ENCODE data around the gene ACTR6. TPM values are rescaled to one million over a fixed set of nuclear protein-coding genes. Genes with fewer than 3 reads are reported as not detected.

ACTR6 gene
- total and polyA plus RNA-seq, 12 donors: 9.4 to 27.5 (median 19.6) TPM

DNA sequence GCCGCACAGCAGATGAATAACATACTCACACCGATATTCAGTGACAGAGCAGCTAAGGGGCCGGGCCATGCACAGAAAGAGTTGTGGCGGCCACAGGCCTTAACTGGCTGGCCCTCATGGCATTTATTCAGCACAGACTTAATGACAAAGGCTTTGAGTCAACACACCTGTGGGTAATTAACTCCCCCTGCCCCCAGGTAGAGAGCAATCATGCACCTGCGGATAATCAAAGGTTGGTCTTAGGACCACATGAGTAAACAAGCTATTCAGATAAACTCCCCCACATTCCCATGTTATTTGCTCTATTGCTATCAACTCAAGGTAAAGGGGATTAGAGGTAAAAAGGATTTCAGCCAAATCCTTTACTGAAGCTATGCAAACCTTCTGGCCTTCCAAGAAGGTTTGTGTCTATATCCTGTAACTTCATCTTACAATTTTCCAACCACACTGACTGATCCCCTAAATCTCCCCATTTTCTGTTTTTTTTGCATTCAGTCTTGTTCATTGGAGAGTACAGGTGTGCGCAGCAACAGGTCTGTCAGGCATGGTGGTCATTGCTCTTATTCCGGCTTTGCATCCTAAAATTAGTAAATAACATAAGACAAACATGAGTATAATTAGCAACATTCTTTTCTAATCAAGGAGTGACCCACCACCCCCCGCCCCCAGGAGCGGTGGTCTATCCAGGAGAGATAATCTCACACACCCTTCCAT, 41.1 kb upstream of the ACTR6 start:
- H3K36me3 ChIP-seq: no peaks in the 10 kb centered on the region
- no peaks in the 10 kb centered on the region for H3K27me3 ChIP-seq
- ATAC-seq: no peak
- H3K4me1 ChIP-seq: peaks cover 0 to 12% (median 9%) of the 10 kb centered on the region in 9 donors
- intact Hi-C loops (cut with DNase I): loop anchor here in 5 of 10 donors (5.0 to 10.0 kb wide), 3 partner anchors 38 to 395 kb away; partner anchors contain the start of gene ACTR6 (in 3 of the 5)
- no peak overlapping the region for H3K27ac ChIP-seq
- H3K9me3 ChIP-seq: no peaks in the 10 kb centered on the region
- DNase-seq: no peak
- H3K4me3 ChIP-seq: no peak overlapping the region
- TF ChIP-seq, protein P1, sequence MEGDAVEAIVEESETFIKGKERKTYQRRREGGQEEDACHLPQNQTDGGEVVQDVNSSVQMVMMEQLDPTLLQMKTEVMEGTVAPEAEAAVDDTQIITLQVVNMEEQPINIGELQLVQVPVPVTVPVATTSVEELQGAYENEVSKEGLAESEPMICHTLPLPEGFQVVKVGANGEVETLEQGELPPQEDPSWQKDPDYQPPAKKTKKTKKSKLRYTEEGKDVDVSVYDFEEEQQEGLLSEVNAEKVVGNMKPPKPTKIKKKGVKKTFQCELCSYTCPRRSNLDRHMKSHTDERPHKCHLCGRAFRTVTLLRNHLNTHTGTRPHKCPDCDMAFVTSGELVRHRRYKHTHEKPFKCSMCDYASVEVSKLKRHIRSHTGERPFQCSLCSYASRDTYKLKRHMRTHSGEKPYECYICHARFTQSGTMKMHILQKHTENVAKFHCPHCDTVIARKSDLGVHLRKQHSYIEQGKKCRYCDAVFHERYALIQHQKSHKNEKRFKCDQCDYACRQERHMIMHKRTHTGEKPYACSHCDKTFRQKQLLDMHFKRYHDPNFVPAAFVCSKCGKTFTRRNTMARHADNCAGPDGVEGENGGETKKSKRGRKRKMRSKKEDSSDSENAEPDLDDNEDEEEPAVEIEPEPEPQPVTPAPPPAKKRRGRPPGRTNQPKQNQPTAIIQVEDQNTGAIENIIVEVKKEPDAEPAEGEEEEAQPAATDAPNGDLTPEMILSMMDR (IDR thresholded peaks at IDR 0.05): no peak
- WGBS, 2 donors: 92 to 94% methylated on average over 9 of the region's 9 CpGs

DNA sequence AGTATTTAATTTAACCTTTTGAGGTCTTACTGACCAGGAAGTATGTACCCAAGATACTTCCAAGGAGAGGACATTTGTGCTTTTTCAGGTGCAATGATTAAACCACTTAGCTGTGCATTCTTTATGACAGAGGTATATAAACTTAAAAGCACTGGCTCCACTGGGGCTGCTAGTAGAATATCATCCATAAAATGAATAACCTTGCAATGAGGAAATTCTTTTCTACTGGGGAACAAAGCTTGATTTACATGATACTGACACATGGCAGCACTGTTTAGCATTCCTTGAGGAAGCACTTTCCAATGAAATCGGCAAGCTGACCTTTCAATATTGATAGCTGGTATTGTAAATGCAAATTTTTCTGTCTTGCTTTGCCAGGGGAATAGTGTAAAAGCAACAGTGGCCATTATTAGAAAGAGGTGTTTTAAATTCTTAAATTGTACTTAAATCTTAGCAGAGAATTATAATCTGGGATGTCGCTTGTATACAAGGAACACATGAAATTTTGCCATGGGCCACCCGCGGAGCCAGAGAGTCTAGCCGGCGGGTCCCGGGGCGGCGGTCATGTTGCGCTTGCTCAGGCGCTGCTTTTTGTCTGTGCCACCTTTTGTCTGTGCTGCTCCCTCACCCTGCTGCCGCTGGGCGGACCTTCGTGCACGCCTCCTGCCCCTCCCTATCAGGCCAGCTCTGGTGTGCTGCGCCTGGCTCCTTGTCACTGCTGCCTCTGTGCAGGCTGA, 37.0 kb upstream of the ACTR6 start:
- Histone ChIP-seq H3K4me1 (peaks cover 0 to 12% (median 9%) of the 10 kb centered on the region in 9 donors), H3K9me3 (no peaks in the 10 kb centered on the region), H3K4me3 (peak overlapping the region in 7 of 10 donors; percentile 17 to 43 (median 36)), H3K36me3 (no peaks in the 10 kb centered on the region), H3K27ac (peak overlapping the region in 1 of 10 donors; percentile 2), H3K27me3 (no peaks in the 10 kb centered on the region)
- DNase-seq (peak; percentile 75 to 82), ATAC-seq (peak; percentile 96 to 100 (median 99))
- 5 to 7% methylated on average over 16 of the region's 16 CpGs for WGBS, 2 donors
- intact Hi-C loops (cut with DNase I): loop anchor here in 4 of 10 donors (5.0 kb wide), 2 partner anchors 34 to 39 kb away; partner anchors contain the start of gene ACTR6 (in 3 of the 4)
- TF ChIP-seq, protein P1 (IDR thresholded peaks at IDR 0.05): peak in 5 of 9 donors; percentile 12 to 37 (median 30)

- Histone ChIP-seq H3K4me3 (peak overlapping the region in 6 of 10 donors; percentile 30 to 43 (median 37)), H3K27me3 (no peaks in the 10 kb centered on the region), H3K27ac (no peak overlapping the region), H3K4me1 (peaks cover 0 to 12% (median 9%) of the 10 kb centered on the region in 9 donors), H3K36me3 (no peaks in the 10 kb centered on the region), H3K9me3 (no peaks in the 10 kb centered on the region)
- no peak for ATAC-seq
- intact Hi-C loops (cut with DNase I): loop anchor here in 4 of 10 donors (5.0 kb wide), 2 partner anchors 33 to 38 kb away; partner anchors contain the start of gene ACTR6 (in 3 of the 4)
- no peak for DNase-seq
- TF ChIP-seq, protein P1 (IDR thresholded peaks at IDR 0.05): no peak
- 50 to 53% methylated on average over 7 of the region's 7 CpGs for WGBS, 2 donors
Observed at GRCh38 chr12:100164153-100164704, 36.4 kb upstream of the ACTR6 start.

DNA sequence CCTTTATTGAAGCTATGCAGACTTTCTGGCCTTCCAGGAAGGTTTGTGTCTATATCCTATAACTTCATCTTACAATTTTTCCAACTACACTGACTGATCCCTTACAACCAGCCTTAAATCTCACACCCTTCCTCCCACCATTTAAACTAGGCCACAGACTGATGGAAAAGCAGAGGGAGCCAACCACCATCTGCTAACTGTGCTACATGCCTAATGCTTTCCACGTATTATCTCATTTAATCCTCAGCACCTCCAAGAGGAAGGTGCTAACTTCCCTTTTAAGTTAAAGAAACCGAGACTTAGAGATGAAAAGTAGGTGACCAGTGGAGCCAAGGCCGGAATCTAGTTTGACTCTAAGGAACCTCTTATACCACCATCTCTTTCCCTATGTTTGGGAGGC, 35.3 kb upstream of the ACTR6 start:
- H3K4me1 ChIP-seq: peaks cover 0 to 12% (median 9%) of the 10 kb centered on the region in 9 donors
- 92 to 94% methylated on average over 3 of the region's 3 CpGs for WGBS, 2 donors
- no peaks in the 10 kb centered on the region for H3K36me3 ChIP-seq
- no peak overlapping the region for H3K4me3 ChIP-seq
- no peaks in the 10 kb centered on the region for H3K27me3 ChIP-seq
- ATAC-seq (no peak), DNase-seq (no peak)
- TF ChIP-seq, protein P1 (IDR thresholded peaks at IDR 0.05): no peak
- intact Hi-C loops (cut with DNase I): no loop called here
- H3K27ac ChIP-seq: no peak overlapping the region
- H3K9me3 ChIP-seq: no peaks in the 10 kb centered on the region
